Measurements from ENCODE around the gene TMEM207.
A peak's percentile ranks its signal among the peaks of the same experiment; 100 is the strongest.
"Not testable (repeated sequence)": the region's sequence is repeated elsewhere in the genome, so short reads cannot be mapped to it uniquely, and the experiment has no call there.

Gene TMEM207

GRCh38 chr3:190449801-190450200 is at the start of gene TMEM207:
TSS of gene TMEM207 (minus strand) at chr3:190449901. CDS start at chr3:190449809, 92 bp downstream.
- DNase-seq = no peak

- DNase-seq = no peak
Measured at GRCh38 chr3:190499122-190499521, 49.4 kb upstream of the TMEM207 start.

GRCh38 chr3:190498293-190498692 is 48.6 kb upstream of the TMEM207 start:
- DNase-seq = no peak

GRCh38 chr3:190497811-190498210 is 48.1 kb upstream of the TMEM207 start:
- no peak for DNase-seq

GRCh38 chr3:190496859-190497258 is 47.2 kb upstream of the TMEM207 start:
- DNase-seq = no peak

- DNase-seq = no peak
Measured at GRCh38 chr3:190495796-190496195, 46.1 kb upstream of the TMEM207 start.

GRCh38 chr3:190495354-190495753 is 45.7 kb upstream of the TMEM207 start:
- DNase-seq = no peak

- no peak for DNase-seq
Measured at GRCh38 chr3:190494907-190495306, 45.2 kb upstream of the TMEM207 start.

GRCh38 chr3:190492966-190493365 is 43.3 kb upstream of the TMEM207 start:
- DNase-seq = no peak

- DNase-seq = no peak
Measured at GRCh38 chr3:190492129-190492528, 42.4 kb upstream of the TMEM207 start.

- no peak for DNase-seq
Measured at GRCh38 chr3:190491533-190492054, 41.9 kb upstream of the TMEM207 start.

GRCh38 chr3:190486908-190487607 is 37.4 kb upstream of the TMEM207 start:
- DNase-seq = no peak

- no peak for DNase-seq
Measured at GRCh38 chr3:190486533-190486864, 36.8 kb upstream of the TMEM207 start.

GRCh38 chr3:190485830-190486532 is 36.3 kb upstream of the TMEM207 start:
- no peak for DNase-seq

- DNase-seq = no peak
Measured at GRCh38 chr3:190481779-190482178, 32.1 kb upstream of the TMEM207 start.

- not testable (repeated sequence) for DNase-seq
Measured at GRCh38 chr3:190473261-190473660, 23.6 kb upstream of the TMEM207 start.

GRCh38 chr3:190467922-190468321 is 18.2 kb upstream of the TMEM207 start:
- DNase-seq = no peak

GRCh38 chr3:190458040-190458439 is 8.3 kb upstream of the TMEM207 start:
- peak; percentile 30 for DNase-seq

- no peak for DNase-seq
Measured at GRCh38 chr3:190456770-190457169, 7.1 kb upstream of the TMEM207 start.

GRCh38 chr3:190455828-190456227 is 6.1 kb upstream of the TMEM207 start:
- DNase-seq = no peak

GRCh38 chr3:190448256-190448655 is 1.4 kb downstream of the TMEM207 start:
- DNase-seq = no peak

- DNase-seq = no peak
Measured at GRCh38 chr3:190446573-190447279, 3.0 kb downstream of the TMEM207 start.

- DNase-seq = peak; percentile 34
Measured at GRCh38 chr3:190444576-190445145, 5.0 kb downstream of the TMEM207 start.

All from fibroblast of skin of right biceps (primary cell).